Liver (tissue), 9 donors: ENCODE measurements around the gene TRUB2. TPM values are rescaled to one million over a fixed set of nuclear protein-coding genes. Genes with fewer than 3 reads are reported as not detected.

Experiments
- DNase-seq: peaks from one replicate; pipeline ENCODE4 v3.0.0-alpha.2; 2017; ENCODE audit warnings: low spot score
- H3K27ac ChIP-seq, 2 donors: one replicate each; pipeline ENCODE4 v1.7.0; 2013; ENCODE audit warnings: inconsistent platforms in 2 of 2, low read length in 2 of 2, control low read depth in 1 of 2, low read depth in 1 of 2, mild to moderate bottlenecking in 1 of 2
- H3K27me3 ChIP-seq, 4 donors: one replicate each; pipeline versions ENCODE4 v1.6.1 to v1.7.0; 2013; ENCODE audit warnings: low read length in 3 of 4, inconsistent platforms in 1 of 4, mild to moderate bottlenecking in 1 of 4, moderate library complexity in 1 of 4; ENCODE audit not compliant: control insufficient read depth in 4 of 4, insufficient read depth in 4 of 4
- H3K36me3 ChIP-seq, 4 donors: one replicate each; pipeline versions ENCODE4 v1.6.1 to v1.7.0; 2013; ENCODE audit warnings: low read length in 3 of 4, mild to moderate bottlenecking in 3 of 4, low read depth in 1 of 4, moderate library complexity in 1 of 4; ENCODE audit not compliant: control insufficient read depth in 4 of 4, insufficient read depth in 3 of 4
- H3K4me1 ChIP-seq, 4 donors: one replicate each; pipeline versions ENCODE4 v1.6.1 to v1.7.0; 2013; ENCODE audit warnings: low read length in 3 of 4, mild to moderate bottlenecking in 3 of 4, moderate library complexity in 1 of 4; ENCODE audit not compliant: control insufficient read depth in 4 of 4, insufficient read depth in 4 of 4
- H3K4me3 ChIP-seq, 3 donors: one replicate each; pipeline versions ENCODE4 v1.6.1 to v1.7.0; 2013; ENCODE audit warnings: low read length in 3 of 3, control low read depth in 1 of 3, low read depth in 1 of 3, mild to moderate bottlenecking in 1 of 3
- H3K9ac ChIP-seq, 2 donors: one replicate each; pipeline ENCODE4 v1.7.0; 2013; ENCODE audit warnings: low read length in 2 of 2, mild to moderate bottlenecking in 2 of 2, moderate library complexity in 2 of 2, control low read depth in 1 of 2, low read depth in 1 of 2
- H3K9me3 ChIP-seq, 4 donors: one replicate each; pipeline versions ENCODE4 v1.6.1 to v1.7.0; 2013; ENCODE audit warnings: low read length in 3 of 4; ENCODE audit not compliant: control insufficient read depth in 4 of 4
- CTCF ChIP-seq: fragments of 150-350 bp; IDR thresholded peaks from 2 replicates; pipeline ENCODE4 v1.5.1; 2017; ENCODE audit warnings: improper control_type of control experiment, low read depth, low read length; ENCODE audit not compliant: missing input control
- EGR1 ChIP-seq, 2 donors: IDR thresholded peaks; 2 replicates each; pipeline ENCODE4 v1.6.1; 2016 to 2018; ENCODE audit warnings: antibody characterized with exemption in 2 of 2, low read depth in 2 of 2
- FOXA1 ChIP-seq: IDR thresholded peaks from 2 replicates; pipeline ENCODE4 v1.6.1; 2016; ENCODE audit warnings: antibody characterized with exemption
- FOXA2 ChIP-seq: IDR thresholded peaks from 2 replicates; pipeline ENCODE4 v1.6.1; 2016; ENCODE audit warnings: antibody characterized with exemption
- GABPA ChIP-seq, 2 donors: IDR thresholded peaks in 1 of 2; conservative IDR thresholded peaks in 1 of 2; 2 replicates each; pipeline ENCODE4 v1.6.1; 2016; ENCODE audit warnings: antibody characterized with exemption in 2 of 2, mild to moderate bottlenecking in 1 of 2, moderate library complexity in 1 of 2
- HNF4A ChIP-seq, 2 donors: conservative IDR thresholded peaks; 2 replicates each; pipeline ENCODE4 v1.6.1; 2016; ENCODE audit warnings: antibody characterized with exemption in 2 of 2, mild to moderate bottlenecking in 2 of 2
- HNF4G ChIP-seq: IDR thresholded peaks from 2 replicates; pipeline ENCODE4 v1.6.1; 2016; ENCODE audit warnings: antibody characterized with exemption
- JUND ChIP-seq, 2 donors: IDR thresholded peaks; 2 replicates each; pipeline ENCODE4 v1.6.1; 2016; ENCODE audit warnings: antibody characterized with exemption in 2 of 2
- MAX ChIP-seq: IDR thresholded peaks from 2 replicates; pipeline ENCODE4 v1.6.1; 2016; ENCODE audit warnings: antibody characterized with exemption
- NR2F2 ChIP-seq: IDR thresholded peaks from 2 replicates; pipeline ENCODE4 v1.6.1; 2016; ENCODE audit warnings: antibody characterized with exemption
- RAD21 ChIP-seq, 2 donors: IDR thresholded peaks; 2 replicates each; pipeline ENCODE4 v1.6.1; 2016; ENCODE audit warnings: antibody characterized with exemption in 2 of 2, mild to moderate bottlenecking in 2 of 2
- RXRA ChIP-seq, 2 donors: IDR thresholded peaks; 2 replicates each; pipeline ENCODE4 v1.6.1; 2017 to 2018; ENCODE audit warnings: antibody characterized with exemption in 2 of 2, mild to moderate bottlenecking in 1 of 2
- SP1 ChIP-seq: IDR thresholded peaks from 2 replicates; pipeline ENCODE4 v1.6.1; 2018; ENCODE audit warnings: antibody characterized with exemption, mild to moderate bottlenecking
- TAF1 ChIP-seq: conservative IDR thresholded peaks from 2 replicates; pipeline ENCODE4 v1.6.1; 2016; ENCODE audit warnings: antibody characterized with exemption, mild to moderate bottlenecking
- YY1 ChIP-seq: IDR thresholded peaks from 2 replicates; pipeline ENCODE4 v1.6.1; 2016; ENCODE audit warnings: antibody characterized with exemption, mild to moderate bottlenecking
- ZBTB33 ChIP-seq: IDR thresholded peaks from 2 replicates; pipeline ENCODE4 v1.6.1; 2016; ENCODE audit warnings: antibody characterized with exemption
- polyA plus RNA-seq, 2 donors: library from polyadenylated mRNA; stranded (reverse) in 1 of 2; unstranded in 1 of 2; fragments of 200-250 nt in 1 of 2; fragments of >200 nt in 1 of 2; fragmentation: Nextera tagmentation in 1 of 2; extraction: Ambion mirVana in 1 of 2; gene quantifications; one replicate each; pipeline versions ENCODE4 v1.2.1 to v1.2.3, GENCODE V29; 2013 to 2015
- total RNA-seq, 2 donors: library from RNA; depleted of rRNA; stranded (reverse); fragments of >200 nt; gene quantifications; one replicate each; pipeline ENCODE4 v1.2.3, GENCODE V29; 2014
- TF ChIP-seq, protein P1 (sequence below): IDR thresholded peaks from 2 replicates; pipeline ENCODE4 v1.6.1; 2016; ENCODE audit warnings: antibody characterized with exemption, mild to moderate bottlenecking
- TF ChIP-seq, protein P2 (sequence below): IDR thresholded peaks from 2 replicates; pipeline ENCODE4 v1.6.1; 2016; ENCODE audit warnings: antibody characterized with exemption
- donor health status: healthy.
- donor health status: healthy.
- donor health status: healthy.
- donor health status: healthy.
- donor health status: healthy.

Gene TRUB2
- total and polyA plus RNA-seq, 4 donors, result 12.7 to 35.8 (median 19.4) TPM

- TF ChIP-seq, protein P1, sequence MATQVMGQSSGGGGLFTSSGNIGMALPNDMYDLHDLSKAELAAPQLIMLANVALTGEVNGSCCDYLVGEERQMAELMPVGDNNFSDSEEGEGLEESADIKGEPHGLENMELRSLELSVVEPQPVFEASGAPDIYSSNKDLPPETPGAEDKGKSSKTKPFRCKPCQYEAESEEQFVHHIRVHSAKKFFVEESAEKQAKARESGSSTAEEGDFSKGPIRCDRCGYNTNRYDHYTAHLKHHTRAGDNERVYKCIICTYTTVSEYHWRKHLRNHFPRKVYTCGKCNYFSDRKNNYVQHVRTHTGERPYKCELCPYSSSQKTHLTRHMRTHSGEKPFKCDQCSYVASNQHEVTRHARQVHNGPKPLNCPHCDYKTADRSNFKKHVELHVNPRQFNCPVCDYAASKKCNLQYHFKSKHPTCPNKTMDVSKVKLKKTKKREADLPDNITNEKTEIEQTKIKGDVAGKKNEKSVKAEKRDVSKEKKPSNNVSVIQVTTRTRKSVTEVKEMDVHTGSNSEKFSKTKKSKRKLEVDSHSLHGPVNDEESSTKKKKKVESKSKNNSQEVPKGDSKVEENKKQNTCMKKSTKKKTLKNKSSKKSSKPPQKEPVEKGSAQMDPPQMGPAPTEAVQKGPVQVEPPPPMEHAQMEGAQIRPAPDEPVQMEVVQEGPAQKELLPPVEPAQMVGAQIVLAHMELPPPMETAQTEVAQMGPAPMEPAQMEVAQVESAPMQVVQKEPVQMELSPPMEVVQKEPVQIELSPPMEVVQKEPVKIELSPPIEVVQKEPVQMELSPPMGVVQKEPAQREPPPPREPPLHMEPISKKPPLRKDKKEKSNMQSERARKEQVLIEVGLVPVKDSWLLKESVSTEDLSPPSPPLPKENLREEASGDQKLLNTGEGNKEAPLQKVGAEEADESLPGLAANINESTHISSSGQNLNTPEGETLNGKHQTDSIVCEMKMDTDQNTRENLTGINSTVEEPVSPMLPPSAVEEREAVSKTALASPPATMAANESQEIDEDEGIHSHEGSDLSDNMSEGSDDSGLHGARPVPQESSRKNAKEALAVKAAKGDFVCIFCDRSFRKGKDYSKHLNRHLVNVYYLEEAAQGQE, result peak; percentile 31
- TF ChIP-seq JUND (IDR thresholded peaks at IDR 0.05) (peak; percentile 19 to 61), FOXA1 (peak; percentile 38), RXRA (IDR thresholded peaks at IDR 0.05) (peak in 1 of 2 donors; percentile 27)
Measured at GRCh38 chr9:128370752-128371629, 48.7 kb upstream of the TRUB2 start, which contains the start of gene URM1 (continued).

GRCh38 chr9:128370367-128370751, 48.1 kb upstream of the TRUB2 start:
- H3K9me3 ChIP-seq, result no peaks in the 10 kb centered on the region
- H3K4me1 ChIP-seq, result peaks cover 0 to 20% (median 17%) of the 10 kb centered on the region in 4 donors
- peak overlapping the region; percentile 71 to 84 (median 78) for H3K4me3 ChIP-seq
- no peak for TF ChIP-seq HNF4G
- TF ChIP-seq TAF1, result no peak
- TF ChIP-seq GABPA (IDR thresholded peaks at IDR 0.05 in 1 of 2, conservative IDR thresholded peaks at IDR 0.05 in 1 of 2), result no peak
- TF ChIP-seq EGR1 (IDR thresholded peaks at IDR 0.05; ENCODE audit: low read depth in 2 of 2), result no peak
- no peak for TF ChIP-seq HNF4A (conservative IDR thresholded peaks at IDR 0.05)
- no peak for TF ChIP-seq JUND (IDR thresholded peaks at IDR 0.05)
- no peak for TF ChIP-seq ZBTB33
- no peak for TF ChIP-seq MAX
- no peak for TF ChIP-seq YY1
- TF ChIP-seq CTCF, result no peak
- TF ChIP-seq RXRA (IDR thresholded peaks at IDR 0.05), result no peak
- no peak for TF ChIP-seq RAD21 (IDR thresholded peaks at IDR 0.05)
- TF ChIP-seq SP1, result no peak
- no peak for TF ChIP-seq FOXA1
- TF ChIP-seq, protein P2, sequence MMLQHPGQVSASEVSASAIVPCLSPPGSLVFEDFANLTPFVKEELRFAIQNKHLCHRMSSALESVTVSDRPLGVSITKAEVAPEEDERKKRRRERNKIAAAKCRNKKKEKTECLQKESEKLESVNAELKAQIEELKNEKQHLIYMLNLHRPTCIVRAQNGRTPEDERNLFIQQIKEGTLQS, result no peak
- no peak for TF ChIP-seq NR2F2
- TF ChIP-seq, protein P1, result no peak
- no peak for TF ChIP-seq FOXA2
- peaks cover 0 to 3% (median 0%) of the 10 kb centered on the region in 4 donors for H3K36me3 ChIP-seq
- no peaks in the 10 kb centered on the region for H3K27me3 ChIP-seq
- no peak for DNase-seq
- H3K9ac ChIP-seq, result peak overlapping the region; percentile 63 to 79
- H3K27ac ChIP-seq, result peak overlapping the region; percentile 84 to 87
